G401 (cell line): ENCODE data around the gene ITGAX. TPM values are rescaled to one million over a fixed set of nuclear protein-coding genes. Genes with fewer than 3 reads are reported as not detected.

Source experiments
- DNase-seq: peaks from one replicate; pipeline ENCODE4 v3.0.0-alpha.2; 2015; ENCODE audit warnings: low spot score
- in situ Hi-C: cut with HindIII; loops from 2 replicates; pipeline ENCODE4 v1.10.0; 2016; ENCODE audit warnings: low sequenced_read_pairs, mixed read lengths
- total RNA-seq: library from RNA; depleted of rRNA; stranded (reverse); fragments of >200 nt; shearing (Covaris generic); gene quantifications from 2 replicates; pipeline ENCODE4 v1.2.3, GENCODE V29; 2014

ITGAX gene
- total RNA-seq, 1 experiment from 2014 or later: 0.03 TPM

DNA sequence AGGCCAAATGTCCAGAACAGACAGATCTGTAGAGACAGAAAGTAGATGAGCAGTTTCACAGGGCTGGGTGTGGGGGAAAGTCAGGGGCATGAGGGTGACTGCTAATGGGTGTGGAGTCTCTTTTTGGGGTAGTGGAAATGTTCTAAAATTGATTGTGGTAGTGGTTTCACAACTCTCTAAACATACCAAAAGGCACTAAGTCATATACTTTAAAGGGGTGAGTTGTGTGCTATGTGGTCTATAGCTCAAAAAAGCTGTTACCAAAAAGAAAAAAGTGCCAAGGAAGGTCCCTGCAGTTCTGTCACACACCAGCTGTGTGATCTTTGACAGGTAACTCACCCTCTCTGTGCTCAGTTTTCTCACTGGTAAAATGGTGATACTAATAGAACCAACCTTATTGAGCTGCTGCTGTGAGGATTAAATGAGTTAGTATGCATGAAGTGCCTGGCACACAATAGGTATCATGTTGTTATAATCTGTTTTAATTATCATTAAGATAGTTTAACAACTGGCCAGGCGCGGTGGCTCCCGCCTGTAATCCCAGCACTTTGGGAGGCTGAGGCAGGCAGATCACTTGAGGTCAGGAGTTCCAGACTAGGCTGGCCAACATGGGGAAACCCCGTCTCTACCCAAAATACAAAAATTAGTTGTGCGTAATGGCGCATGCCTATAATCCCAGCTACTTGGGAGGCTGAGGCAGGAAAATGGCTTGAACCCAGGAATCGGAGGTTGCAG is 10.3 kb downstream of the ITGAX start:
- in situ Hi-C loops: no loop called here
- no peak for DNase-seq

GRCh38 chr16:31367853-31368252 is 12.9 kb downstream of the ITGAX start:
- in situ Hi-C loops: no loop called here
- no peak for DNase-seq

DNA sequence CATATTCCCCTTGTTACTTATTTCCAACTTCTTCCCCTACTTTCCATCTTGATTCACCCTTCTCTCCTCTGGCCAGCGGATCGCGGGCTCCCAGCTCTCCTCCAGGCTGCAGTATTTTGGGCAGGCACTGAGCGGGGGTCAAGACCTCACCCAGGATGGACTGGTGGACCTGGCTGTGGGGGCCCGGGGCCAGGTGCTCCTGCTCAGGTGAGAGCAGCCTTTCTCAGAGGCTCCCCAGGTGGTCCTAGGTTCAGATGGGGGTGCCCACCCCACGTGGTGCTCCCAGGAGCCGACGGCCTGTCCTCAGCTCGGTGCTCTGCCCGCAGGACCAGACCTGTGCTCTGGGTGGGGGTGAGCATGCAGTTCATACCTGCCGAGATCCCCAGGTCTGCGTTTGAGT is 16.0 kb downstream of the ITGAX start:
- DNase-seq: no peak
- in situ Hi-C loops: no loop called here

GRCh38 chr16:31371619-31372484 is 16.9 kb downstream of the ITGAX start:
- in situ Hi-C loops: no loop called here
- peak; percentile 60 for DNase-seq

GRCh38 chr16:31373235-31373634 is 18.3 kb downstream of the ITGAX start:
- DNase-seq: no peak
- in situ Hi-C loops: no loop called here

- in situ Hi-C loops: no loop called here
- no peak for DNase-seq
These were observed 20.3 kb downstream of the ITGAX start for GRCh38 chr16:31375231-31375630.

DNA sequence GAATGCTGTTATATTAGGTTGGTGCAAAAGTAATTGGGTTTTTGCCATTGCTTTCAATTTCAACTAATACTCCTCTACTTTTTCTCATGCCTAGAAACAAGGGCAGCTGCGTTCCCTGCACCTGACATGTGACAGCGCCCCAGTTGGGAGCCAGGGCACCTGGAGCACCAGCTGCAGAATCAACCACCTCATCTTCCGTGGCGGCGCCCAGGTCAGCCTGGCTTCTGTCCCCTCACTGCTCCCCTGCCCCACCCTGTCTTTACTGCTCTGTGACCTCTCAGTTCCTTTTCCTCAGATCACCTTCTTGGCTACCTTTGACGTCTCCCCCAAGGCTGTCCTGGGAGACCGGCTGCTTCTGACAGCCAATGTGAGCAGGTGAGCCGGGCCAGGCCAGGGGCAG is 21.7 kb downstream of the ITGAX start:
- in situ Hi-C loops: no loop called here
- DNase-seq: no peak

GRCh38 chr16:31377210-31377903 is 22.4 kb downstream of the ITGAX start:
- DNase-seq: no peak
- in situ Hi-C loops: no loop called here

DNA sequence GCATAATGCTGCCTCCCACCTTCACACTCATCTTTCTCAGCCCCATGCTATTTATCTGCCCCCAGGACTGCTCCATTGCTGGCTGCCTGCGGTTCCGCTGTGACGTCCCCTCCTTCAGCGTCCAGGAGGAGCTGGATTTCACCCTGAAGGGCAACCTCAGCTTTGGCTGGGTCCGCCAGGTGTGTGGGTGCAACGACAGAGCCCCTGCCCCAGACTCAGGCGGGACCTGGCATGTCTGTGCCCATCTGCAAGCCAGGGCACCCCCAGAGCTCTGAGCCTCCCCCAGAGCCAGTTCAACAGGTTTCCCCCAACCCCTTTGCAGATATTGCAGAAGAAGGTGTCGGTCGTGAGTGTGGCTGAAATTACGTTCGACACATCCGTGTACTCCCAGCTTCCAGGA is 25.2 kb downstream of the ITGAX start:
- in situ Hi-C loops: no loop called here
- no peak for DNase-seq

- DNase-seq: peak; percentile 21
- in situ Hi-C loops: no loop called here
These were observed 27.6 kb downstream of the ITGAX start for GRCh38 chr16:31382485-31383161.

GRCh38 chr16:31385680-31386079 is 30.7 kb downstream of the ITGAX start:
- in situ Hi-C loops: no loop called here
- DNase-seq: no peak

GRCh38 chr16:31386157-31386984 is 31.4 kb downstream of the ITGAX start:
- DNase-seq: peak; percentile 57
- in situ Hi-C loops: no loop called here

- DNase-seq: no peak
- in situ Hi-C loops: no loop called here
These were observed 33.6 kb downstream of the ITGAX start for GRCh38 chr16:31388535-31388934.

- in situ Hi-C loops: no loop called here
- DNase-seq: no peak
These were observed 35.6 kb downstream of the ITGAX start for GRCh38 chr16:31390504-31391041.

GRCh38 chr16:31393056-31393455 is 38.1 kb downstream of the ITGAX start, which contains the start of gene ITGAD:
TSS of gene ITGAD (plus strand) at chr16:31393335. CDS start at chr16:31393361, 26 bp downstream.
- in situ Hi-C loops: no loop called here
- DNase-seq: no peak

GRCh38 chr16:31395647-31396046 is 40.7 kb downstream of the ITGAX start:
- in situ Hi-C loops: no loop called here
- no peak for DNase-seq

- DNase-seq: no peak
- in situ Hi-C loops: no loop called here
These were observed 42.2 kb downstream of the ITGAX start for GRCh38 chr16:31397096-31397660.

DNA sequence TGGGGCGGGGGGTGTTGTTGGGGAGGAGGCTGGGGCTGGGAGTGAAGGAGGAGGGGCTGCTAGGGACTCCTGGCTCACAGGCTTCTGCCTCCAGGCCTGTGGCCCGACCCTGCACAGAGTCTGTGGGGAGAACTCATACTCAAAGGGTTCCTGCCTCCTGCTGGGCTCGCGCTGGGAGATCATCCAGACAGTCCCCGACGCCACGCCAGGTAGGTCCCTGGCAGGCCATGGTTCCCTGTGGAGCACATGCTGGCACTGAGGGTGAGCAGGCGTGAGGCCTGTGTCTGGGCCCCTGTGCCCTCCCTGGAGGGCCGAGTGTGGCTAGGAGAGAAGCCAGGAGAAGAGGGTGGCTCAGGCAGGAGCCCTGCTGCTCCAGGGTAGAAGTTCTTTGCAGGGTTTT is 42.7 kb downstream of the ITGAX start:
- in situ Hi-C loops: no loop called here

More for the DNA sequence above, 42.7 kb downstream of the ITGAX start:
- no peak for DNase-seq
